Measurements from ENCODE around the gene MTREX.

Gene MTREX
- total RNA-seq: 59.5 to 82.1 (median 78.0) reads per million in 3 donors

- Histone ChIP-seq H3K9me3 (ENCODE audit: control insufficient read depth, low read length) (no peaks in the 10 kb centered on the region), H3K4me3 (ENCODE audit: insufficient read depth, low read depth, low read length, poor library complexity, severe bottlenecking) (peak within 1 kb of the TSS; percentile 73), H3K27me3 (replicated peaks; ENCODE audit: control insufficient read depth, insufficient read depth, low read length, poor library complexity, severe bottlenecking) (no peaks in the 10 kb centered on the region), H3K36me3 (ENCODE audit: control insufficient read depth, insufficient read depth, low read length) (no peaks in the 10 kb centered on the region), H3K4me1 (ENCODE audit: control insufficient read depth, insufficient read depth, low read length, poor library complexity, severe bottlenecking) (peaks cover 14% of the 10 kb centered on the region), H3K27ac (ENCODE audit: insufficient read depth, low read length, poor library complexity, severe bottlenecking) (peak within 1 kb of the TSS; percentile 85)
- DNase-seq: peak; percentile 72 to 82 (median 80)
Measured at GRCh38 chr5:55307383-55308253, at the start of gene MTREX, which contains the start of gene DHX29. TSS of gene MTREX (plus strand) at chr5:55307989. CDS start at chr5:55308014, 25 bp downstream. TSS of gene DHX29 (minus strand) at chr5:55307694. CDS start at chr5:55307573, 121 bp downstream.

GRCh38 chr5:55258339-55258738 lies 49.5 kb upstream of the MTREX start:
- Histone ChIP-seq H3K36me3 (ENCODE audit: control insufficient read depth, insufficient read depth, low read length) (peaks cover 46% of the 10 kb centered on the region), H3K27me3 (replicated peaks; ENCODE audit: control insufficient read depth, insufficient read depth, low read length, poor library complexity, severe bottlenecking) (no peaks in the 10 kb centered on the region), H3K27ac (ENCODE audit: insufficient read depth, low read length, poor library complexity, severe bottlenecking) (no peak overlapping the region), H3K9me3 (ENCODE audit: control insufficient read depth, low read length) (no peaks in the 10 kb centered on the region), H3K4me3 (ENCODE audit: insufficient read depth, low read depth, low read length, poor library complexity, severe bottlenecking) (no peak overlapping the region), H3K4me1 (ENCODE audit: control insufficient read depth, insufficient read depth, low read length, poor library complexity, severe bottlenecking) (no peaks in the 10 kb centered on the region)
- DNase-seq: no peak

GRCh38 chr5:55276771-55277170 lies 31.0 kb upstream of the MTREX start:
- peaks cover 77% of the 10 kb centered on the region for H3K36me3 ChIP-seq (ENCODE audit: control insufficient read depth, insufficient read depth, low read length)
- no peaks in the 10 kb centered on the region for H3K9me3 ChIP-seq (ENCODE audit: control insufficient read depth, low read length)
- H3K27me3 ChIP-seq (replicated peaks; ENCODE audit: control insufficient read depth, insufficient read depth, low read length, poor library complexity, severe bottlenecking): no peaks in the 10 kb centered on the region
- no peak overlapping the region for H3K27ac ChIP-seq (ENCODE audit: insufficient read depth, low read length, poor library complexity, severe bottlenecking)
- DNase-seq: no peak
- H3K4me3 ChIP-seq (ENCODE audit: insufficient read depth, low read depth, low read length, poor library complexity, severe bottlenecking): no peak overlapping the region
- no peaks in the 10 kb centered on the region for H3K4me1 ChIP-seq (ENCODE audit: control insufficient read depth, insufficient read depth, low read length, poor library complexity, severe bottlenecking)

GRCh38 chr5:55278778-55279177 lies 29.0 kb upstream of the MTREX start:
- Histone ChIP-seq H3K4me3 (ENCODE audit: insufficient read depth, low read depth, low read length, poor library complexity, severe bottlenecking) (no peak overlapping the region), H3K9me3 (ENCODE audit: control insufficient read depth, low read length) (no peaks in the 10 kb centered on the region), H3K27ac (ENCODE audit: insufficient read depth, low read length, poor library complexity, severe bottlenecking) (no peak overlapping the region), H3K36me3 (ENCODE audit: control insufficient read depth, insufficient read depth, low read length) (peaks cover 69% of the 10 kb centered on the region), H3K4me1 (ENCODE audit: control insufficient read depth, insufficient read depth, low read length, poor library complexity, severe bottlenecking) (no peaks in the 10 kb centered on the region), H3K27me3 (replicated peaks; ENCODE audit: control insufficient read depth, insufficient read depth, low read length, poor library complexity, severe bottlenecking) (no peaks in the 10 kb centered on the region)
- DNase-seq: no peak

GRCh38 chr5:55286411-55286933 lies 21.3 kb upstream of the MTREX start:
- Histone ChIP-seq H3K27me3 (replicated peaks; ENCODE audit: control insufficient read depth, insufficient read depth, low read length, poor library complexity, severe bottlenecking) (no peaks in the 10 kb centered on the region), H3K4me1 (ENCODE audit: control insufficient read depth, insufficient read depth, low read length, poor library complexity, severe bottlenecking) (no peaks in the 10 kb centered on the region), H3K27ac (ENCODE audit: insufficient read depth, low read length, poor library complexity, severe bottlenecking) (no peak overlapping the region), H3K9me3 (ENCODE audit: control insufficient read depth, low read length) (no peaks in the 10 kb centered on the region), H3K4me3 (ENCODE audit: insufficient read depth, low read depth, low read length, poor library complexity, severe bottlenecking) (no peak overlapping the region), H3K36me3 (ENCODE audit: control insufficient read depth, insufficient read depth, low read length) (peaks cover 49% of the 10 kb centered on the region)
- DNase-seq: no peak

- DNase-seq: no peak
- Histone ChIP-seq H3K4me1 (ENCODE audit: control insufficient read depth, insufficient read depth, low read length, poor library complexity, severe bottlenecking) (no peaks in the 10 kb centered on the region), H3K4me3 (ENCODE audit: insufficient read depth, low read depth, low read length, poor library complexity, severe bottlenecking) (no peak overlapping the region), H3K36me3 (ENCODE audit: control insufficient read depth, insufficient read depth, low read length) (peaks cover 58% of the 10 kb centered on the region), H3K27me3 (replicated peaks; ENCODE audit: control insufficient read depth, insufficient read depth, low read length, poor library complexity, severe bottlenecking) (no peaks in the 10 kb centered on the region), H3K9me3 (ENCODE audit: control insufficient read depth, low read length) (no peaks in the 10 kb centered on the region), H3K27ac (ENCODE audit: insufficient read depth, low read length, poor library complexity, severe bottlenecking) (no peak overlapping the region)
Measured at GRCh38 chr5:55289808-55290207, 18.0 kb upstream of the MTREX start.

GRCh38 chr5:55290991-55291390 lies 16.8 kb upstream of the MTREX start:
- DNase-seq: no peak
- peaks cover 61% of the 10 kb centered on the region for H3K36me3 ChIP-seq (ENCODE audit: control insufficient read depth, insufficient read depth, low read length)
- H3K4me3 ChIP-seq (ENCODE audit: insufficient read depth, low read depth, low read length, poor library complexity, severe bottlenecking): no peak overlapping the region
- H3K27me3 ChIP-seq (replicated peaks; ENCODE audit: control insufficient read depth, insufficient read depth, low read length, poor library complexity, severe bottlenecking): no peaks in the 10 kb centered on the region
- no peaks in the 10 kb centered on the region for H3K4me1 ChIP-seq (ENCODE audit: control insufficient read depth, insufficient read depth, low read length, poor library complexity, severe bottlenecking)
- no peaks in the 10 kb centered on the region for H3K9me3 ChIP-seq (ENCODE audit: control insufficient read depth, low read length)
- no peak overlapping the region for H3K27ac ChIP-seq (ENCODE audit: insufficient read depth, low read length, poor library complexity, severe bottlenecking)

- DNase-seq: no peak
- H3K27me3 ChIP-seq (replicated peaks; ENCODE audit: control insufficient read depth, insufficient read depth, low read length, poor library complexity, severe bottlenecking): no peaks in the 10 kb centered on the region
- H3K27ac ChIP-seq (ENCODE audit: insufficient read depth, low read length, poor library complexity, severe bottlenecking): no peak overlapping the region
- no peaks in the 10 kb centered on the region for H3K4me1 ChIP-seq (ENCODE audit: control insufficient read depth, insufficient read depth, low read length, poor library complexity, severe bottlenecking)
- no peaks in the 10 kb centered on the region for H3K9me3 ChIP-seq (ENCODE audit: control insufficient read depth, low read length)
- no peak overlapping the region for H3K4me3 ChIP-seq (ENCODE audit: insufficient read depth, low read depth, low read length, poor library complexity, severe bottlenecking)
- H3K36me3 ChIP-seq (ENCODE audit: control insufficient read depth, insufficient read depth, low read length): peaks cover 46% of the 10 kb centered on the region
Measured at GRCh38 chr5:55294935-55295334, 12.9 kb upstream of the MTREX start.

- H3K27me3 ChIP-seq (replicated peaks; ENCODE audit: control insufficient read depth, insufficient read depth, low read length, poor library complexity, severe bottlenecking): no peaks in the 10 kb centered on the region
- H3K4me3 ChIP-seq (ENCODE audit: insufficient read depth, low read depth, low read length, poor library complexity, severe bottlenecking): no peak overlapping the region
- peaks cover 12% of the 10 kb centered on the region for H3K36me3 ChIP-seq (ENCODE audit: control insufficient read depth, insufficient read depth, low read length)
- H3K9me3 ChIP-seq (ENCODE audit: control insufficient read depth, low read length): no peaks in the 10 kb centered on the region
- H3K27ac ChIP-seq (ENCODE audit: insufficient read depth, low read length, poor library complexity, severe bottlenecking): no peak overlapping the region
- no peaks in the 10 kb centered on the region for H3K4me1 ChIP-seq (ENCODE audit: control insufficient read depth, insufficient read depth, low read length, poor library complexity, severe bottlenecking)
- no peak for DNase-seq
Measured at GRCh38 chr5:55300890-55301289, 6.9 kb upstream of the MTREX start.

- Histone ChIP-seq H3K27me3 (replicated peaks; ENCODE audit: control insufficient read depth, insufficient read depth, low read length, poor library complexity, severe bottlenecking) (no peaks in the 10 kb centered on the region), H3K4me3 (ENCODE audit: insufficient read depth, low read depth, low read length, poor library complexity, severe bottlenecking) (no peak overlapping the region), H3K4me1 (ENCODE audit: control insufficient read depth, insufficient read depth, low read length, poor library complexity, severe bottlenecking) (peaks cover 4% of the 10 kb centered on the region), H3K9me3 (ENCODE audit: control insufficient read depth, low read length) (no peaks in the 10 kb centered on the region), H3K36me3 (ENCODE audit: control insufficient read depth, insufficient read depth, low read length) (peaks cover 7% of the 10 kb centered on the region), H3K27ac (ENCODE audit: insufficient read depth, low read length, poor library complexity, severe bottlenecking) (no peak overlapping the region)
- no peak for DNase-seq
Measured at GRCh38 chr5:55303238-55303690, 4.5 kb upstream of the MTREX start.
